Sigmoid colon (tissue), 7 donors: Measurements from ENCODE around the gene ACAT2. TPM values are rescaled to one million over a fixed set of nuclear protein-coding genes. Genes with fewer than 3 reads are reported as not detected.
A peak's percentile ranks its signal among the peaks of the same experiment; 100 is the strongest.
"Not testable (repeated sequence)": the region's sequence is repeated elsewhere in the genome, so short reads cannot be mapped to it uniquely, and the experiment has no call there.

ENCODE experiments used
- DNase-seq: peaks from one replicate; pipeline ENCODE4 v3.0.0-alpha.2; 2019
- H3K27ac ChIP-seq, 4 donors: fragments of 200-600 bp; sonication (generic); one replicate each; pipeline ENCODE4 v1.5.1; 2016 to 2019; ENCODE audit warnings: mild to moderate bottlenecking in 1 of 4
- H3K27me3 ChIP-seq, 3 donors: fragments of 200-600 bp; sonication (generic); one replicate each; pipeline ENCODE4 v1.5.1; 2019; ENCODE audit warnings: mild to moderate bottlenecking in 1 of 3
- H3K36me3 ChIP-seq, 4 donors: fragments of 200-600 bp; sonication (generic); one replicate each; pipeline ENCODE4 v1.5.1; 2016 to 2019
- H3K4me1 ChIP-seq, 4 donors: fragments of 200-600 bp; sonication (generic); one replicate each; pipeline ENCODE4 v1.5.1; 2017 to 2019
- H3K4me3 ChIP-seq, 4 donors: fragments of 200-600 bp; sonication (generic); one replicate each; pipeline ENCODE4 v1.5.1; 2017 to 2019; ENCODE audit warnings: mild to moderate bottlenecking in 2 of 4, moderate library complexity in 1 of 4
- H3K9me3 ChIP-seq, 4 donors: fragments of 200-600 bp in 3 of 4; sonication (generic) in 3 of 4; one replicate each; pipeline versions ENCODE4 v1.5.1 to v1.6.1; 2013 to 2019
- CTCF ChIP-seq, 4 experiments: fragments of 450-650 bp in 3 of 4; fragments of 200-600 bp in 1 of 4; IDR thresholded peaks; one replicate each; pipeline ENCODE4 v1.5.1; 2016 to 2019; ENCODE audit warnings: antibody characterized with exemption in 4 of 4, mild to moderate bottlenecking in 3 of 4, moderate library complexity in 2 of 4
- EP300 ChIP-seq, 4 donors: sonication (generic); formaldehyde crosslinking; IDR thresholded peaks; one replicate each; pipeline ENCODE4 v1.6.1; 2017; ENCODE audit warnings: antibody characterized with exemption in 4 of 4
- POLR2A ChIP-seq, 2 donors: fragments of 450-650 bp; IDR thresholded peaks; one replicate each; pipeline ENCODE4 v1.6.1; 2016; ENCODE audit warnings: antibody characterized with exemption in 2 of 2, mild to moderate bottlenecking in 2 of 2, moderate library complexity in 2 of 2
- POLR2AphosphoS5 ChIP-seq, 4 donors: sonication (generic); formaldehyde crosslinking; IDR thresholded peaks; one replicate each; pipeline ENCODE4 v1.6.1; 2017; ENCODE audit warnings: antibody characterized with exemption in 4 of 4
- WGBS, 2 donors: extraction: QIAGEN DNeasy Blood & Tissue Kit; methylation state at CpG; one replicate each; pipeline ENCODE4 v1.1.7; 2013; 5-methylcytosine and 5-hydroxymethylcytosine counted together
- intact Hi-C: fragments of 100-400 bp; cut with DNase I; formaldehyde crosslinking; loops from one replicate; pipeline ENCODE4 v1.15.1; 2023
- polyA plus RNA-seq, 3 donors: library from polyadenylated mRNA; stranded (reverse); fragments of 200-250 nt; gene quantifications; one replicate each; pipeline ENCODE4 v1.2.3, GENCODE V29; 2013
- total RNA-seq, 4 donors: library from RNA; depleted of rRNA; stranded (reverse); fragments of >200 nt; gene quantifications; one replicate each; pipeline ENCODE4 v1.1.0, GENCODE V29; 2016
- donor health status: healthy with polysubstance abuse.
- donor health status: Bipolar disorder and iron deficiency.
- donor health status: healthy.

Gene ACAT2
- total and polyA plus RNA-seq, 7 donors = 4.1 to 85.1 (median 12.1) TPM

GRCh38 chr6:159722655-159723054 lies 39.2 kb upstream of the ACAT2 start:
- no peak for TF ChIP-seq EP300 (IDR thresholded peaks at IDR 0.05)
- TF ChIP-seq POLR2A (IDR thresholded peaks at IDR 0.05) = no peak
- no peak for TF ChIP-seq POLR2AphosphoS5 (IDR thresholded peaks at IDR 0.05)
- TF ChIP-seq CTCF (IDR thresholded peaks at IDR 0.05) = no peak
- H3K4me3 ChIP-seq = no peak overlapping the region
- H3K27me3 ChIP-seq = no peaks in the 10 kb centered on the region
- H3K9me3 ChIP-seq = no peaks in the 10 kb centered on the region
- H3K36me3 ChIP-seq = no peaks in the 10 kb centered on the region
- H3K27ac ChIP-seq = no peak overlapping the region
- intact Hi-C loops = no loop called here
- peaks cover 0 to 15% (median 11%) of the 10 kb centered on the region in 4 donors for H3K4me1 ChIP-seq
- DNase-seq = no peak

GRCh38 chr6:159723259-159723658 lies 38.6 kb upstream of the ACAT2 start:
- Histone ChIP-seq H3K27me3 (no peaks in the 10 kb centered on the region), H3K9me3 (no peaks in the 10 kb centered on the region), H3K4me1 (peaks cover 0 to 13% (median 9%) of the 10 kb centered on the region in 4 donors), H3K36me3 (no peaks in the 10 kb centered on the region), H3K4me3 (no peak overlapping the region), H3K27ac (no peak overlapping the region)
- TF ChIP-seq EP300 (IDR thresholded peaks at IDR 0.05) = no peak
- no peak for TF ChIP-seq POLR2AphosphoS5 (IDR thresholded peaks at IDR 0.05)
- TF ChIP-seq CTCF (IDR thresholded peaks at IDR 0.05) = no peak
- TF ChIP-seq POLR2A (IDR thresholded peaks at IDR 0.05) = no peak
- intact Hi-C loops = no loop called here
- DNase-seq = no peak
- 96 to 97% methylated on average over 2 of the region's 2 CpGs for WGBS, 2 donors

- Histone ChIP-seq H3K9me3 (no peaks in the 10 kb centered on the region), H3K36me3 (no peaks in the 10 kb centered on the region), H3K27ac (no peak overlapping the region), H3K27me3 (no peaks in the 10 kb centered on the region), H3K4me1 (peaks cover 0 to 26% (median 23%) of the 10 kb centered on the region in 4 donors), H3K4me3 (no peak overlapping the region)
- WGBS, 2 donors = 93 to 94% methylated on average over 4 of the region's 4 CpGs
- no peak for TF ChIP-seq EP300 (IDR thresholded peaks at IDR 0.05)
- no peak for TF ChIP-seq CTCF (IDR thresholded peaks at IDR 0.05)
- no peak for DNase-seq
- intact Hi-C loops = no loop called here
Observed at GRCh38 chr6:159724778-159725177, 37.1 kb upstream of the ACAT2 start.

- WGBS, 2 donors = 91 to 99% methylated on average over 3 of the region's 3 CpGs
- H3K27ac ChIP-seq, H3K9me3 ChIP-seq, H3K27me3 ChIP-seq, DNase-seq, intact Hi-C loops, H3K36me3 ChIP-seq, H3K4me3 ChIP-seq: not testable (repeated sequence)
- peaks cover 0 to 31% (median 27%) of the 10 kb centered on the region in 4 donors for H3K4me1 ChIP-seq
Observed at GRCh38 chr6:159725208-159725607, 36.6 kb upstream of the ACAT2 start.

- Histone ChIP-seq H3K9me3 (no peaks in the 10 kb centered on the region), H3K27me3 (no peaks in the 10 kb centered on the region), H3K27ac (peak overlapping the region; percentile 97 to 100 (median 100)), H3K36me3 (no peaks in the 10 kb centered on the region), H3K4me3 (peak overlapping the region; percentile 79 to 98 (median 92)), H3K4me1 (peaks cover 0 to 42% (median 37%) of the 10 kb centered on the region in 4 donors)
- no peak for DNase-seq
- intact Hi-C loops = loop anchor here (2.0 kb wide), 1 partner anchor 34 kb away; the partner anchor contains the start of gene SOD2
- WGBS, 2 donors = 1% methylated on average over 30 of the region's 30 CpGs
- TF ChIP-seq POLR2AphosphoS5 (IDR thresholded peaks at IDR 0.05) (no peak), CTCF (IDR thresholded peaks at IDR 0.05) (no peak), POLR2A (IDR thresholded peaks at IDR 0.05) (no peak), EP300 (IDR thresholded peaks at IDR 0.05) (no peak)
Observed at GRCh38 chr6:159726255-159726917, 35.5 kb upstream of the ACAT2 start.
